ENCODE data around the gene RFC5. TPM values are rescaled to one million over a fixed set of nuclear protein-coding genes. Genes with fewer than 3 reads are reported as not detected.

Gene RFC5
- total RNA-seq, 1 experiment from 2014 or later, result 78.6 TPM

- peak; percentile 48; the same call in 1 of the 2 replicates for TF ChIP-seq MAX (IDR thresholded peaks at IDR 0.05)
- peak; percentile 60 to 89 (median 67) for TF ChIP-seq CTCF (IDR thresholded peaks at IDR 0.05 in 2 of 3, conservative IDR thresholded peaks at IDR 0.05 in 1 of 3; ENCODE audit: borderline replicate concordance in 1 of 3, insufficient read depth in 1 of 3, low read depth in 2 of 3, low read length in 2 of 3)
- TF ChIP-seq SIN3A (IDR thresholded peaks at IDR 0.05; ENCODE audit: low read depth), result no peak
- no peak for TF ChIP-seq EGR1 (IDR thresholded peaks at IDR 0.05; ENCODE audit: low read depth)
- TF ChIP-seq ZBTB33 (IDR thresholded peaks at IDR 0.05; ENCODE audit: extremely low read depth, insufficient replicate concordance, low read length), result no peak
- no peak for TF ChIP-seq EZH2 (IDR thresholded peaks at IDR 0.05)
These were observed 18.1 kb downstream of the RFC5 start (continued) for GRCh38 chr12:118034429-118035189.
